Measurements from ENCODE around the gene DDX31. TPM values are rescaled to one million over a fixed set of nuclear protein-coding genes. Genes with fewer than 3 reads are reported as not detected.

Gene DDX31
- total RNA-seq, 1 experiment from 2014 or later, result 28.4 TPM

GRCh38 chr9:132582276-132582785, 87.5 kb downstream of the DDX31 start, which contains the start of gene BARHL1:
TSS of gene BARHL1 (plus strand) at chr9:132582606. CDS start at chr9:132582798, 192 bp downstream.
- Histone ChIP-seq H3K9me3 (ENCODE audit: control insufficient read depth, low read depth, low read length) (no peaks in the 10 kb centered on the region), H3K23ac (ENCODE audit: insufficient read length, low read depth, low read length) (no peak within 1 kb of the TSS), H3T11ph (ENCODE audit: low read length) (no peak within 1 kb of the TSS), H3K9ac (ENCODE audit: extremely low read depth, insufficient read length, low read length) (no peak within 1 kb of the TSS), H3K23me2 (ENCODE audit: insufficient read length, low read depth, low read length, poor library complexity, severe bottlenecking) (peaks cover 13% of the 10 kb centered on the region), H4K5ac (ENCODE audit: insufficient read length, low read depth, low read length) (no peak within 1 kb of the TSS), H3K79me1 (ENCODE audit: insufficient read depth, low read depth, low read length, poor library complexity, severe bottlenecking) (no peaks in the 10 kb centered on the region), H2AK5ac (ENCODE audit: insufficient read length, low read length) (no peak within 1 kb of the TSS), H4K8ac (replicated peaks; ENCODE audit: insufficient read length, low read depth, low read length) (no peak within 1 kb of the TSS), H3K27me3 (ENCODE audit: insufficient read depth, low read length) (peaks cover 94% of the 10 kb centered on the region), H4K20me1 (ENCODE audit: control insufficient read depth, insufficient read depth, insufficient read length) (peaks cover 3% of the 10 kb centered on the region), H3K4ac (ENCODE audit: low read depth, low read length) (no peak within 1 kb of the TSS), H2BK120ac (ENCODE audit: low read depth, low read length, poor library complexity, severe bottlenecking) (no peak within 1 kb of the TSS), H2BK12ac (ENCODE audit: insufficient read length, low read depth, low read length) (no peak within 1 kb of the TSS), H3K4me1 (ENCODE audit: insufficient read depth, low read length) (peaks cover 2% of the 10 kb centered on the region; the same call in 1 of the 2 replicates), H3K4me2 (ENCODE audit: insufficient read depth, insufficient read length, low read length) (peak within 1 kb of the TSS; percentile 60), H3K56ac (ENCODE audit: insufficient read length, low read depth, low read length) (no peak within 1 kb of the TSS), H2BK15ac (ENCODE audit: low read depth, low read length) (no peak within 1 kb of the TSS), H3K27ac (ENCODE audit: insufficient read length, low read depth, low read length) (no peak within 1 kb of the TSS), H3K79me2 (ENCODE audit: insufficient read depth, low read length) (no peaks in the 10 kb centered on the region), H4K91ac (ENCODE audit: insufficient read length, low read depth, low read length) (no peak within 1 kb of the TSS), H2AFZ (ENCODE audit: low read length) (no peak within 1 kb of the TSS), H3K18ac (ENCODE audit: insufficient read length, low read depth, low read length) (no peak within 1 kb of the TSS), H3K14ac (ENCODE audit: insufficient read depth, low read length) (no peak within 1 kb of the TSS), H2BK20ac (ENCODE audit: low read depth, low read length, poor library complexity, severe bottlenecking) (no peak within 1 kb of the TSS), H2BK5ac (ENCODE audit: insufficient read length, low read length) (no peak within 1 kb of the TSS)
- Mint-ChIP-seq H3K27me3 (ENCODE audit: low read depth) (peaks cover 100% of the 10 kb centered on the region), H3K27ac (no peak within 1 kb of the TSS), H3K4me3 (peak within 1 kb of the TSS; percentile 26 to 68; a peak in 4 of 5 replicates), H3K9me3 (peaks cover 3 to 7% of the 10 kb centered on the region in 2 experiments; a peak in 3 of 5 replicates), H3K4me1 (peaks cover 29 to 59% of the 10 kb centered on the region in 2 experiments), H3K36me3 (ENCODE audit: insufficient read depth in 1 of 3, low read depth in 3 of 3) (no peaks in the 10 kb centered on the region)
- no peak for DNase-seq
- TF ChIP-seq CTCF (conservative IDR thresholded peaks at IDR 0.05), result no peak
- no CpG with 5 or more reads among the region's 36 CpGs for WGBS (ENCODE audit: extremely low coverage, insufficient read length, low lambda C conversion rate)
